ENCODE data around the gene FNDC1. TPM values are rescaled to one million over a fixed set of nuclear protein-coding genes. Genes with fewer than 3 reads are reported as not detected.

The FNDC1 gene
- total and polyA plus RNA-seq, 12 donors, result 0.07 to 6.2 (median 2.7) TPM

- Histone ChIP-seq H3K9me3 (no peaks in the 10 kb centered on the region), H3K27ac (no peak overlapping the region), H3K27me3 (peaks cover 0 to 13% (median 4%) of the 10 kb centered on the region in 7 donors), H3K36me3 (no peaks in the 10 kb centered on the region), H3K4me3 (no peak overlapping the region), H3K4me1 (no peaks in the 10 kb centered on the region)
- intact Hi-C loops (cut with DNase I), result no loop called here
- WGBS, 2 donors, result 87 to 90% methylated on average over 7 of the region's 7 CpGs
- DNase-seq, result no peak
- ATAC-seq, result no peak
- no peak for TF ChIP-seq CTCF (IDR thresholded peaks at IDR 0.05)
Measured at GRCh38 chr6:159197251-159197650, 28.1 kb downstream of the FNDC1 start.

DNA sequence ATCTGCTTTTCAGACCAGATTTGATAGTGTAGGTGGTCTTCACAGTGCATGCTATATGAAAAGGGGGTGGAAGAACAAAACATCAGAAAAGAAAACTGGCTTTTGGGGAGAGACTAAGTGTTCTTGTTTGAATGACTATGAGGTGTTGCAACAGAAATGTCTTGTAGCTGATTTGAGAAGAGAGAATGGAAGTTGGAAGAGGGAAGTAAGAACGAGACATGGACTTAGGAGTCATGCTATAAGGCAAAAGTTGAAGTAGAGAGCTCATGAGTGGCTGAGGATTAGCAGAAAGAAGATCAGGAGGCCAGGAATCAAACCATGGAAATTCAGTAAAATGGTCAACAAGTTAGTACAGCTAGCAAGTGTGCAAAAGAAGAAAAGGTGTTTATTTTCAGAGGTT lies 32.1 kb downstream of the FNDC1 start:
- DNase-seq, result no peak
- no peak overlapping the region for H3K27ac ChIP-seq
- H3K9me3 ChIP-seq, result no peaks in the 10 kb centered on the region
- ATAC-seq, result no peak
- WGBS, 2 donors, result 65 to 68% methylated on average over 1 of the region's 1 CpG
- intact Hi-C loops (cut with DNase I), result no loop called here
- peaks cover 0 to 13% (median 0%) of the 10 kb centered on the region in 7 donors for H3K27me3 ChIP-seq
- TF ChIP-seq CTCF (IDR thresholded peaks at IDR 0.05), result no peak
- no peaks in the 10 kb centered on the region for H3K36me3 ChIP-seq
- H3K4me1 ChIP-seq, result peaks cover 0 to 15% (median 0%) of the 10 kb centered on the region in 9 donors
- no peak overlapping the region for H3K4me3 ChIP-seq

GRCh38 chr6:159203304-159204005 lies 34.3 kb downstream of the FNDC1 start:
- Histone ChIP-seq H3K9me3 (no peaks in the 10 kb centered on the region), H3K4me3 (no peak overlapping the region), H3K36me3 (no peaks in the 10 kb centered on the region), H3K4me1 (peaks cover 0 to 15% (median 0%) of the 10 kb centered on the region in 9 donors), H3K27ac (peak overlapping the region in 1 of 10 donors; percentile 1), H3K27me3 (peaks cover 0 to 16% (median 0%) of the 10 kb centered on the region in 7 donors)
- 42 to 58% methylated on average over 9 of the region's 9 CpGs for WGBS, 2 donors
- intact Hi-C loops (cut with DNase I), result no loop called here
- no peak for DNase-seq
- TF ChIP-seq CTCF (IDR thresholded peaks at IDR 0.05), result no peak
- ATAC-seq, result peak in 3 of 8 donors; percentile 11 to 89 (median 53)

GRCh38 chr6:159204605-159205004 lies 35.4 kb downstream of the FNDC1 start:
- Histone ChIP-seq H3K9me3 (no peaks in the 10 kb centered on the region), H3K27me3 (peaks cover 0 to 22% (median 0%) of the 10 kb centered on the region in 7 donors), H3K36me3 (no peaks in the 10 kb centered on the region), H3K4me1 (peaks cover 0 to 15% (median 0%) of the 10 kb centered on the region in 9 donors), H3K4me3 (no peak overlapping the region), H3K27ac (no peak overlapping the region)
- no peak for TF ChIP-seq CTCF (IDR thresholded peaks at IDR 0.05)
- intact Hi-C loops (cut with DNase I), result no loop called here
- 86 to 98% methylated on average over 3 of the region's 3 CpGs for WGBS, 2 donors
- no peak for DNase-seq
- ATAC-seq, result no peak

All from heart right ventricle (tissue), 16 donors.